Osteoblast (primary cell): ENCODE results near the gene GPR107. TPM values are rescaled to one million over a fixed set of nuclear protein-coding genes. Genes with fewer than 3 reads are reported as not detected.

Experiments
- DNase-seq: peaks from one replicate; pipeline ENCODE4 v3.0.0; 2011; ENCODE audit warnings: low spot score, mixed read lengths; ENCODE audit not compliant: insufficient read length; ENCODE audit errors: missing footprints
- H2AFZ ChIP-seq: 2 replicates; pipeline ENCODE4 v1.6.0; 2011; ENCODE audit warnings: mild to moderate bottlenecking, low read length
- H3K27ac ChIP-seq: 2 replicates; pipeline ENCODE4 v1.5.1; 2011; ENCODE audit warnings: mild to moderate bottlenecking, low read depth, low read length, moderate library complexity
- H3K27me3 ChIP-seq: 2 replicates; pipeline ENCODE4 v1.6.0; 2012; ENCODE audit warnings: mild to moderate bottlenecking, control low read depth, inconsistent platforms, low read length, moderate library complexity; ENCODE audit not compliant: insufficient read depth
- H3K36me3 ChIP-seq: 2 replicates; pipeline ENCODE4 v1.5.1; 2011; ENCODE audit warnings: mild to moderate bottlenecking, low read length, control low read depth, moderate library complexity; ENCODE audit not compliant: insufficient read depth
- H3K4me1 ChIP-seq: 2 replicates; pipeline ENCODE4 v1.5.1; 2011; ENCODE audit warnings: mild to moderate bottlenecking, low read length, control low read depth, moderate library complexity; ENCODE audit not compliant: insufficient read depth
- H3K4me2 ChIP-seq: 2 replicates; pipeline ENCODE4 v1.6.0; 2011; ENCODE audit warnings: mild to moderate bottlenecking, low read length; ENCODE audit not compliant: insufficient read depth
- H3K4me3 ChIP-seq: fragments of 200-600 bp; sonication (generic); 3 replicates; pipeline ENCODE4 v1.5.1; 2012; ENCODE audit warnings: mild to moderate bottlenecking, low read length, inconsistent platforms; ENCODE audit not compliant: insufficient read depth
- H3K79me2 ChIP-seq: 2 replicates; pipeline ENCODE4 v1.6.0; 2012; ENCODE audit warnings: mild to moderate bottlenecking, low read length, control low read depth, inconsistent platforms; ENCODE audit not compliant: insufficient read depth
- H3K9me3 ChIP-seq: 2 replicates; pipeline ENCODE4 v1.5.1; 2011; ENCODE audit warnings: low read depth, low read length, control low read depth
- H4K20me1 ChIP-seq: 2 replicates; pipeline ENCODE4 v1.6.0; 2012; ENCODE audit warnings: mild to moderate bottlenecking, low read length, control low read depth; ENCODE audit not compliant: insufficient read depth
- total RNA-seq: library from RNA; depleted of rRNA; stranded (reverse); fragments of >200 nt; gene quantifications from 2 replicates; pipeline ENCODE4 v1.2.3, GENCODE V29; 2012
- TF ChIP-seq, protein P1 (sequence below): IDR thresholded peaks from 2 replicates; pipeline ENCODE4 v1.5.1; 2011; ENCODE audit warnings: mild to moderate bottlenecking, low read depth, low read length, moderate library complexity; ENCODE audit errors: extremely low read depth

GPR107 gene
- total RNA-seq, 1 donor, result 25.3 TPM

DNA sequence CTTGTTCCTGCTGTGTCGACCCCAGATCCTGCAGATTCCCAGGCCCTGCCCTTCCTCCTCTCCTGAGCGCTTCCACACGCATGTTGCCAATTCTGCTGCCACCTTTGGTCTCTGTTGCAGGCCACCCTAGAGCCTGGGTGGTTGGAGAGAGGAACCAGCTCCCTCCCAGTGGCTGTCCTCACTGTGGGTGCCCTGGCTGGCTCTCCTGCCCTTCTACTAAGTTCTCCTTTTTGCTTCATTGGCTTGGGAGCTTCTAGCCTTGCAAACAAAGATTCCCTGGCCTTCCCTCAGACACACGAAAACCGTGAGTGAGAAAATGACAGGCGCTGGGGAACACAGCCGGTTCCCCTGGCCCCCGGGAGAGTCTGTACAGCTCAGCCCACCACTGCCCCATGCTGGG lies 104.3 kb downstream of the GPR107 start:
- Histone ChIP-seq H3K27me3 (no peaks in the 10 kb centered on the region), H3K79me2 (no peaks in the 10 kb centered on the region), H4K20me1 (no peaks in the 10 kb centered on the region), H3K4me3 (no peak overlapping the region), H3K9me3 (no peaks in the 10 kb centered on the region), H3K27ac (no peak overlapping the region), H3K4me1 (peaks cover 2% of the 10 kb centered on the region), H3K36me3 (no peaks in the 10 kb centered on the region), H3K4me2 (no peak overlapping the region), H2AFZ (no peak overlapping the region)
- TF ChIP-seq, protein P1, sequence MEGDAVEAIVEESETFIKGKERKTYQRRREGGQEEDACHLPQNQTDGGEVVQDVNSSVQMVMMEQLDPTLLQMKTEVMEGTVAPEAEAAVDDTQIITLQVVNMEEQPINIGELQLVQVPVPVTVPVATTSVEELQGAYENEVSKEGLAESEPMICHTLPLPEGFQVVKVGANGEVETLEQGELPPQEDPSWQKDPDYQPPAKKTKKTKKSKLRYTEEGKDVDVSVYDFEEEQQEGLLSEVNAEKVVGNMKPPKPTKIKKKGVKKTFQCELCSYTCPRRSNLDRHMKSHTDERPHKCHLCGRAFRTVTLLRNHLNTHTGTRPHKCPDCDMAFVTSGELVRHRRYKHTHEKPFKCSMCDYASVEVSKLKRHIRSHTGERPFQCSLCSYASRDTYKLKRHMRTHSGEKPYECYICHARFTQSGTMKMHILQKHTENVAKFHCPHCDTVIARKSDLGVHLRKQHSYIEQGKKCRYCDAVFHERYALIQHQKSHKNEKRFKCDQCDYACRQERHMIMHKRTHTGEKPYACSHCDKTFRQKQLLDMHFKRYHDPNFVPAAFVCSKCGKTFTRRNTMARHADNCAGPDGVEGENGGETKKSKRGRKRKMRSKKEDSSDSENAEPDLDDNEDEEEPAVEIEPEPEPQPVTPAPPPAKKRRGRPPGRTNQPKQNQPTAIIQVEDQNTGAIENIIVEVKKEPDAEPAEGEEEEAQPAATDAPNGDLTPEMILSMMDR, result no peak
- DNase-seq, result no peak

DNA sequence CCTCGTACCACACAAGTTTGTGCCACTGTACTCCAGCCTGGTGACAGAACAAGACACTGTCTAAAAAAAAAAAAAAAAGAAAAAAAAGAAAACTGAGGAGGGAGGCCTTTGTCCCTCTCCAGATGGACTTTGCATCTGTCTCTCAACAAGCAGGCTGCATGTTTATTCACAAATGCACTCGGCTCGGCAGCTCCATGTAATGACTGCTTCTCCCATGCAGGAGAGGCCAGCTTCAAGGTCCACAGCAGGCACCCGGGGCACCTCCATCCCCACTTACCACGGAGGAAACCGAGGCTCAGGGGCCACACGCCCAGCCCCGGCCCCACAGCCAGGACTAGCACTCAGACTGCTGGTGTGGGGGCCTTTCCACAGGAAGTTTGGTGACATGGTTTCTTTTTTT lies 105.4 kb downstream of the GPR107 start:
- DNase-seq, result no peak
- H3K79me2 ChIP-seq, result no peaks in the 10 kb centered on the region
- no peak overlapping the region for H3K4me2 ChIP-seq
- H3K9me3 ChIP-seq, result no peaks in the 10 kb centered on the region
- no peak overlapping the region for H3K27ac ChIP-seq
- no peaks in the 10 kb centered on the region for H4K20me1 ChIP-seq
- H2AFZ ChIP-seq, result no peak overlapping the region
- no peak overlapping the region for H3K4me3 ChIP-seq
- TF ChIP-seq, protein P1, result no peak
- H3K27me3 ChIP-seq, result no peaks in the 10 kb centered on the region
- H3K36me3 ChIP-seq, result no peaks in the 10 kb centered on the region
- peaks cover 2% of the 10 kb centered on the region for H3K4me1 ChIP-seq

DNA sequence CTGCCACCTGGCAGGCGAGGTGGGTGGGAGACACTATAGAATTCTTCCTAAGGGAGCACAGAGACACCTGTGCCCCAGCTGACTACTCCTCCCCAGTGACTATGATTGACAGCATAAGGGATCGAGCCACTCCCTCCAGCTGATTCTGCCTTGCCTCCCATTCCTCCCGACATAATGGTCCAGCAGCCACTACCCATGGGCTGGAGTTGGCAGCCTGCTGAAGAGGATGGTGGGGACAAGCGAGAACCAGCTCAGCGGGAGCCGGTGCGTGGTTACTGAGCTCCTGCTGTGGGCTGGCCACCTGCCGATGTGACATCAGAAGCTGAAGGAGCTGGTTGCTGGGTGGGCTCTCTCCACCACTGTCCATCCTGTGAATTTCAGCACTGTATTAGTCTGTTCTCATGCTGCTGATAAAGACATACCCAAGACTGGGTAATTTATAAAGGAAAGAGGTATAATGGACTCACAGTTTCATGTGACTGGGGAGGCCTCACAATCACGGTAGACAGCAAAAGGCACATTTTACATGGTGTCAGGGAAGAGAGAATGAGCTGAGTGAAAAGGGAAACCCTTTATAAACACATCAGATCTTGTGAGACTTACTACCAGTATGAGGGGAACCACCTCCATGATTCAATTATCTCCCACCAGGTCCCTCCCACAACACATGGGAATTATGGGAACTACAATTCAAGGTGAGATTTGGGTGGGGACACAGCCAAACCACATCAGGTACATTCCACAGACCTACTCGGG lies 106.4 kb downstream of the GPR107 start:
- Histone ChIP-seq H3K4me1 (peaks cover 2% of the 10 kb centered on the region), H2AFZ (no peak overlapping the region), H3K4me2 (no peak overlapping the region), H3K27me3 (no peaks in the 10 kb centered on the region), H3K27ac (no peak overlapping the region), H3K9me3 (no peaks in the 10 kb centered on the region), H3K79me2 (no peaks in the 10 kb centered on the region), H3K36me3 (no peaks in the 10 kb centered on the region), H3K4me3 (no peak overlapping the region), H4K20me1 (no peaks in the 10 kb centered on the region)
- no peak for DNase-seq
- TF ChIP-seq, protein P1, result no peak

DNA sequence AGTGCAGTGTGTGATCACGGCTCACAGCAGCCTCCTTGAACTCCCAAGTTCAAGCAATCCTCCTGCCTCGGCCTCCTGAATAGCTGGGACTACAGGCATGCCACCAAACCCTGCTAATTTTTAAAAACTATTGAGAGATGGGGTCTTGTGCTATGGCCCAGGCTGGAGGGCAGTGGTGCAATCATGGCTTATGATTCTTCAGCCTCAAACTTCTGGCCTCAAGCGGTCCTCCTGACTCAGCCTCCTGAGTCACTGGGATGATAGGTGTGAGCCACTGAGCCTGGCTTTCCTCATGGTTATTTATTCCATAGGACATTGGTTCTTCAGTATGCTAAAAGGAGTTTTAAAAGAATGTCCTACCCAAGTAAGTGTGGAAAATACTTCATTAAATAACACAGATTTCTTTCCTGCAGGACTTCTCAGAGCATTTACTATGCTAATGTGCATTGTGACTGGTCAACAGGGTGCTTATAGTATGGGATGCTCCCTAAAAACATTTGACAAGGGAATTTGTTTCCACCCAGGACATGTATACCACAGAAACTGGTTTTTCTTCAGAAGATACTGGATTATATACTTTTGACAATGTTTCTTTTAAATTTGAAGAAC lies 107.3 kb downstream of the GPR107 start:
- no peak overlapping the region for H3K4me2 ChIP-seq
- no peak for DNase-seq
- H3K27ac ChIP-seq, result no peak overlapping the region
- no peak overlapping the region for H3K4me3 ChIP-seq
- no peaks in the 10 kb centered on the region for H3K36me3 ChIP-seq
- H3K79me2 ChIP-seq, result no peaks in the 10 kb centered on the region
- no peaks in the 10 kb centered on the region for H4K20me1 ChIP-seq
- no peaks in the 10 kb centered on the region for H3K9me3 ChIP-seq
- TF ChIP-seq, protein P1, result no peak
- H3K4me1 ChIP-seq, result peaks cover 2% of the 10 kb centered on the region
- no peak overlapping the region for H2AFZ ChIP-seq
- H3K27me3 ChIP-seq, result no peaks in the 10 kb centered on the region
